IMR-90 (cell line): Measurements from ENCODE around the gene PPM1J. TPM values are rescaled to one million over a fixed set of nuclear protein-coding genes. Genes with fewer than 3 reads are reported as not detected.

ENCODE experiments used
- ATAC-seq: fragments of 200-7000 bp; cut with Tn5 transposase; 2 replicates; pipeline ENCODE4 v1.9.1; 2020; ENCODE audit warnings: low read depth, mild to moderate bottlenecking, moderate library complexity
- BruUV-seq: library from RNA; stranded (reverse); fragments of 400-500 nt; replicated peaks from 2 replicates; lab custom pipeline; 2021; lab: Mats Ljungman, UMichigan
- CTCF ChIA-PET: fragments of 300-600 bp; formaldehyde crosslinking; extraction: SDS; loops from one replicate; lab custom pipeline; 2021; ENCODE audit warnings: antibody characterized with exemption; lab: Yijun Ruan, JAX
- POLR2A ChIA-PET: fragments of 300-600 bp; sonication (Branson Sonifier 250); formaldehyde crosslinking; loops from one replicate; lab custom pipeline; 2022; ENCODE audit warnings: antibody characterized with exemption; ENCODE audit not compliant: unreplicated experiment; lab: Charles Lee
- DNase-seq: peaks from one replicate; pipeline ENCODE4 v3.0.0; 2013
- H2AFZ ChIP-seq: replicated peaks from 2 replicates; pipeline ENCODE3; 2013; ENCODE audit warnings: low read length, mild to moderate bottlenecking; ENCODE audit not compliant: poor library complexity
- H2AK5ac ChIP-seq: 2 replicates; pipeline ENCODE4 v1.6.1; 2013; ENCODE audit warnings: low read depth, low read length, inconsistent platforms
- H2AK9ac ChIP-seq: replicated peaks from 2 replicates; pipeline ENCODE3; 2013; ENCODE audit warnings: mild to moderate bottlenecking, low read depth, low read length, moderate library complexity; ENCODE audit not compliant: poor library complexity
- H2BK120ac ChIP-seq: 2 replicates; pipeline ENCODE4 v1.6.1; 2013; ENCODE audit warnings: low read depth, low read length, inconsistent platforms
- H2BK15ac ChIP-seq: 3 replicates; pipeline ENCODE4 v1.6.1; 2013; ENCODE audit warnings: low read depth, low read length, inconsistent platforms
- H2BK20ac ChIP-seq: 2 replicates; pipeline ENCODE4 v1.6.1; 2013; ENCODE audit warnings: low read depth, mild to moderate bottlenecking, inconsistent platforms, low read length, moderate library complexity
- H2BK5ac ChIP-seq: 2 replicates; pipeline ENCODE4 v1.6.1; 2013; ENCODE audit warnings: mild to moderate bottlenecking, low read depth, low read length, inconsistent platforms; ENCODE audit not compliant: poor library complexity, severe bottlenecking
- H3K14ac ChIP-seq: replicated peaks from 2 replicates; pipeline ENCODE4 v1.6.1; 2013; ENCODE audit warnings: low read depth, low read length, inconsistent platforms
- H3K18ac ChIP-seq: 2 replicates; pipeline ENCODE4 v1.6.1; 2013; ENCODE audit warnings: low read depth, low read length, control low read depth
- H3K23ac ChIP-seq: 2 replicates; pipeline ENCODE4 v1.6.1; 2013; ENCODE audit warnings: low read depth, low read length, inconsistent platforms
- H3K27ac ChIP-seq: 2 replicates; pipeline ENCODE4 v1.5.1; 2013; ENCODE audit warnings: mild to moderate bottlenecking, control low read depth, low read length; ENCODE audit not compliant: insufficient read depth
- H3K27me3 ChIP-seq: 2 replicates; pipeline ENCODE4 v1.6.1; 2013; ENCODE audit warnings: low read length; ENCODE audit not compliant: control insufficient read depth, insufficient read depth
- H3K36me3 ChIP-seq: 2 replicates; pipeline ENCODE4 v1.6.1; 2013; ENCODE audit warnings: low read length, mixed read lengths; ENCODE audit not compliant: control insufficient read depth, insufficient read depth
- H3K4ac ChIP-seq: 2 replicates; pipeline ENCODE4 v1.6.1; 2013; ENCODE audit warnings: low read depth, low read length, inconsistent platforms
- H3K4me1 ChIP-seq: 2 replicates; pipeline ENCODE4 v1.6.1; 2013; ENCODE audit warnings: low read length, mixed read lengths; ENCODE audit not compliant: control insufficient read depth, insufficient read depth
- H3K4me2 ChIP-seq: 2 replicates; pipeline ENCODE4 v1.6.1; 2013; ENCODE audit warnings: low read depth, mild to moderate bottlenecking, control low read depth, low read length, moderate library complexity
- H3K4me3 ChIP-seq: 2 replicates; pipeline ENCODE4 v1.5.1; 2013; ENCODE audit warnings: low read depth, mild to moderate bottlenecking, control low read depth, low read length, moderate library complexity; ENCODE audit not compliant: insufficient read depth
- H3K56ac ChIP-seq: 2 replicates; pipeline ENCODE4 v1.6.1; 2013; ENCODE audit warnings: low read length, inconsistent platforms; ENCODE audit not compliant: insufficient read depth; ENCODE audit errors: extremely low read depth
- H3K79me1 ChIP-seq, 2 experiments: 2 replicates each; pipeline ENCODE4 v1.6.1; 2013; ENCODE audit warnings: low read length in 2 of 2, inconsistent platforms in 1 of 2, low read depth in 1 of 2
- H3K9ac ChIP-seq: 2 replicates; pipeline ENCODE4 v1.6.1; 2013; ENCODE audit warnings: low read depth, low read length, control low read depth
- H3K9me1 ChIP-seq: 2 replicates; pipeline ENCODE4 v1.6.1; 2013; ENCODE audit warnings: low read length, inconsistent platforms; ENCODE audit not compliant: insufficient read depth
- H3K9me3 ChIP-seq: 2 replicates; pipeline ENCODE4 v1.6.1; 2013; ENCODE audit warnings: low read length; ENCODE audit not compliant: control insufficient read depth, insufficient read depth
- H4K20me1 ChIP-seq: 2 replicates; pipeline ENCODE4 v1.6.1; 2013; ENCODE audit warnings: low read length, inconsistent platforms; ENCODE audit not compliant: insufficient read depth
- H4K5ac ChIP-seq: 2 replicates; pipeline ENCODE4 v1.6.1; 2013; ENCODE audit warnings: mild to moderate bottlenecking, low read depth, low read length, control low read depth
- H4K8ac ChIP-seq, 2 experiments: 2 replicates each; pipeline ENCODE4 v1.6.1; 2013; ENCODE audit warnings: low read depth in 2 of 2, low read length in 2 of 2, control low read depth in 1 of 2, inconsistent platforms in 1 of 2
- H4K91ac ChIP-seq: 2 replicates; pipeline ENCODE4 v1.6.1; 2013; ENCODE audit warnings: low read depth, low read length, inconsistent platforms; ENCODE audit not compliant: insufficient read depth
- CHD1 ChIP-seq: IDR thresholded peaks from 2 replicates; pipeline ENCODE4 v1.6.1; 2012; ENCODE audit warnings: low read depth, low read length, improper control_type of control experiment
- FOS ChIP-seq: fragments of 150-350 bp; IDR thresholded peaks from 2 replicates; pipeline ENCODE4 v1.6.1; 2016; ENCODE audit warnings: low read depth, low read length
- MAZ ChIP-seq: IDR thresholded peaks from 2 replicates; pipeline ENCODE4 v1.6.1; 2012; ENCODE audit warnings: low read depth, mild to moderate bottlenecking, low read length, improper control_type of control experiment, moderate library complexity, borderline replicate concordance
- MXI1 ChIP-seq: IDR thresholded peaks from 2 replicates; pipeline ENCODE4 v1.6.1; 2012; ENCODE audit warnings: low read depth, mild to moderate bottlenecking, low read length, moderate library complexity, borderline replicate concordance
- POLR2A ChIP-seq: IDR thresholded peaks from 2 replicates; pipeline ENCODE4 v1.6.1; 2012; ENCODE audit warnings: mild to moderate bottlenecking, low read depth, low read length
- RCOR1 ChIP-seq: IDR thresholded peaks from 2 replicates; pipeline ENCODE4 v1.6.1; 2012; ENCODE audit warnings: mild to moderate bottlenecking, low read length, improper control_type of control experiment; ENCODE audit not compliant: insufficient replicate concordance
- WGBS, 2 experiments: methylation state at CpG; one replicate each; pipeline versions ENCODE4 v1.1.5 to v1.1.7; 2013; ENCODE audit warnings: missing lambda C conversion rate in 2 of 2; ENCODE audit not compliant: insufficient read length in 1 of 2; ENCODE audit errors: extremely low coverage in 2 of 2; 5-methylcytosine and 5-hydroxymethylcytosine counted together
- dilution Hi-C: fragments of 300-500 bp; cut with HindIII; formaldehyde crosslinking; loops from one replicate; pipeline ENCODE4 v1.14.3; 2018; ENCODE audit warnings: low sequenced_read_pairs; ENCODE audit not compliant: unreplicated experiment
- in situ Hi-C: fragments of 300-500 bp; cut with MboI; formaldehyde crosslinking; loops from 3 replicates; pipeline ENCODE4 v1.14.3; 2019; ENCODE audit warnings: low sequenced_read_pairs, inconsistent platforms, mixed read lengths
- intact Hi-C: fragments of 100-400 bp; cut with micrococcal nuclease; formaldehyde crosslinking; loops from 2 replicates; pipeline ENCODE4 v1.10.0; 2022
- polyA plus RNA-seq, 3 experiments: library from polyadenylated mRNA; depleted of rRNA; stranded (reverse); fragments of >200 nt; gene quantifications; 2 replicates each; pipeline ENCODE4 v1.2.3, GENCODE V29; 2012; ENCODE audit warnings: low replicate concordance in 1 of 3
- total RNA-seq: library from RNA; depleted of rRNA; stranded (reverse); fragments of >200 nt; gene quantifications from 2 replicates; pipeline ENCODE4 v1.2.3, GENCODE V29; 2012
- TF ChIP-seq, protein P1 (sequence below): fragments of 150-350 bp; IDR thresholded peaks from 2 replicates; pipeline ENCODE4 v1.6.1; 2016; ENCODE audit warnings: low read depth, mild to moderate bottlenecking, low read length, moderate library complexity, borderline replicate concordance
- TF ChIP-seq, protein P2 (sequence below): fragments of 150-350 bp; IDR thresholded peaks from 2 replicates; pipeline ENCODE4 v1.6.1; 2017; ENCODE audit warnings: mild to moderate bottlenecking, antibody characterized with exemption, low read length, low read depth

Gene PPM1J
- total and polyA plus RNA-seq, 2 of the 4 experiments (the other 2 are of a cell fraction) = 1.8 to 2.4 TPM

DNA sequence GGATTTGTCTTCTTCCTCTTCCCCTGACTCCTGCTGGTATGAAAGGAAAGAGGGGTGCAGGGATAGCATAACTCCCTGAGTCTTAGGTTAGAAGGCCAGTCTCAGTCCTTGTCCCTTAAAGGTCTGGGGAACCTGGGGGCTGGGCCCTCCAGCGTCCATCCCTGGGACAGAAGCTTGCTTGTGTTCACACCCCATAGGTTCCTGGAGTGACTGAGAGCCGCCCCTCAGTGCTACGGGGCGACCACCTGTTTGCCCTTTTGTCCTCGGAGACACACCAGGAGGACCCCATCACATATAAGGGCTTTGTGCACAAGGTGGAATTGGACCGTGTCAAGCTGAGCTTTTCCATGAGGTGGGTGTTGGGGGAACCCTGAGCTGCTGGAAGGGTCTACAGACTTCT is 21.3 kb downstream of the PPM1J start:
- Histone ChIP-seq H3K4me3 (no peak overlapping the region), H2AFZ (no peak overlapping the region), H3K4me2 (no peak overlapping the region), H4K20me1 (no peaks in the 10 kb centered on the region), H2BK15ac (no peak overlapping the region), H3K36me3 (peaks cover 72% of the 10 kb centered on the region), H4K91ac (no peak overlapping the region), H3K14ac (no peak overlapping the region), H3K23ac (no peak overlapping the region), H2BK20ac (no peak overlapping the region), H4K8ac (no peak overlapping the region), H3K27ac (no peak overlapping the region), H3K4me1 (no peaks in the 10 kb centered on the region), H2AK5ac (no peak overlapping the region), H2AK9ac (no peak overlapping the region), H3K9me1 (peaks cover 4% of the 10 kb centered on the region; the same call in 1 of the 2 replicates), H2BK5ac (no peak overlapping the region), H2BK120ac (no peak overlapping the region), H3K9ac (no peak overlapping the region), H4K5ac (no peak overlapping the region), H3K56ac (no peak overlapping the region), H3K4ac (no peak overlapping the region), H3K27me3 (no peaks in the 10 kb centered on the region), H3K9me3 (no peaks in the 10 kb centered on the region), H3K18ac (no peak overlapping the region), H3K79me1 (peaks cover 8 to 23% of the 10 kb centered on the region in 2 experiments)
- intact Hi-C loops = no loop called here
- BruUV-seq = TSS peak; percentile 17
- TF ChIP-seq, protein P1, sequence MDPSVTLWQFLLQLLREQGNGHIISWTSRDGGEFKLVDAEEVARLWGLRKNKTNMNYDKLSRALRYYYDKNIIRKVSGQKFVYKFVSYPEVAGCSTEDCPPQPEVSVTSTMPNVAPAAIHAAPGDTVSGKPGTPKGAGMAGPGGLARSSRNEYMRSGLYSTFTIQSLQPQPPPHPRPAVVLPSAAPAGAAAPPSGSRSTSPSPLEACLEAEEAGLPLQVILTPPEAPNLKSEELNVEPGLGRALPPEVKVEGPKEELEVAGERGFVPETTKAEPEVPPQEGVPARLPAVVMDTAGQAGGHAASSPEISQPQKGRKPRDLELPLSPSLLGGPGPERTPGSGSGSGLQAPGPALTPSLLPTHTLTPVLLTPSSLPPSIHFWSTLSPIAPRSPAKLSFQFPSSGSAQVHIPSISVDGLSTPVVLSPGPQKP = no peak
- TF ChIP-seq, protein P2, sequence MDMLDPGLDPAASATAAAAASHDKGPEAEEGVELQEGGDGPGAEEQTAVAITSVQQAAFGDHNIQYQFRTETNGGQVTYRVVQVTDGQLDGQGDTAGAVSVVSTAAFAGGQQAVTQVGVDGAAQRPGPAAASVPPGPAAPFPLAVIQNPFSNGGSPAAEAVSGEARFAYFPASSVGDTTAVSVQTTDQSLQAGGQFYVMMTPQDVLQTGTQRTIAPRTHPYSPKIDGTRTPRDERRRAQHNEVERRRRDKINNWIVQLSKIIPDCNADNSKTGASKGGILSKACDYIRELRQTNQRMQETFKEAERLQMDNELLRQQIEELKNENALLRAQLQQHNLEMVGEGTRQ = no peak
- TF ChIP-seq FOS (no peak), MAZ (no peak), RCOR1 (no peak), MXI1 (no peak), CHD1 (no peak), POLR2A (no peak)
- in situ Hi-C loops = no loop called here
- CTCF ChIA-PET = no interaction called here
- no peak for ATAC-seq
- POLR2A ChIA-PET = no interaction called here
- no peak for DNase-seq
- 60% methylated on average over 1 of the region's 6 CpGs; no CpG with 5 or more reads in 1 of the 2 experiments for WGBS, 2 experiments
- dilution Hi-C loops = no loop called here
